Smooth muscle cell (in vitro differentiated cells): ENCODE measurements around the gene ALDH16A1. TPM values are rescaled to one million over a fixed set of nuclear protein-coding genes. Genes with fewer than 3 reads are reported as not detected.

Experiments
- DNase-seq: peaks from one replicate; lab custom pipeline; 2025; ENCODE audit not compliant: unreplicated experiment; lab: John Stamatoyannopoulos, UW
- H2AFZ ChIP-seq: fragments of 200-600 bp; sonication (generic); 2 replicates; pipeline ENCODE4 v1.6.0; 2016; ENCODE audit warnings: antibody characterized with exemption, low read depth, mild to moderate bottlenecking
- H3F3A ChIP-seq: fragments of 200-600 bp; sonication (generic); 2 replicates; pipeline ENCODE4 v1.6.0; 2017; ENCODE audit warnings: antibody characterized with exemption, low read depth
- H3K27ac ChIP-seq: fragments of 200-600 bp; sonication (generic); 2 replicates; pipeline ENCODE4 v1.5.1; 2016; ENCODE audit warnings: low read depth, mild to moderate bottlenecking
- H3K27me3 ChIP-seq: fragments of 200-600 bp; sonication (generic); 2 replicates; pipeline ENCODE4 v1.6.1; 2016; ENCODE audit warnings: low read depth, mild to moderate bottlenecking
- H3K36me3 ChIP-seq: fragments of 200-600 bp; sonication (generic); 2 replicates; pipeline ENCODE4 v1.5.1; 2016; ENCODE audit warnings: low read depth
- H3K4me1 ChIP-seq: fragments of 200-600 bp; sonication (generic); 2 replicates; pipeline ENCODE4 v1.5.1; 2016; ENCODE audit warnings: low read depth
- H3K4me2 ChIP-seq: fragments of 200-600 bp; sonication (generic); 2 replicates; pipeline ENCODE4 v1.6.0; 2016; ENCODE audit warnings: mild to moderate bottlenecking
- H3K4me3 ChIP-seq: fragments of 200-600 bp; sonication (generic); 2 replicates; pipeline ENCODE4 v1.5.1; 2016; ENCODE audit warnings: mild to moderate bottlenecking
- H3K79me2 ChIP-seq: fragments of 200-600 bp; sonication (generic); 2 replicates; pipeline ENCODE4 v1.6.0; 2016; ENCODE audit warnings: low read depth, mild to moderate bottlenecking
- H3K9ac ChIP-seq: fragments of 200-600 bp; sonication (generic); 2 replicates; pipeline ENCODE4 v1.6.0; 2016; ENCODE audit warnings: low read depth
- H3K9me3 ChIP-seq: fragments of 200-600 bp; sonication (generic); replicated peaks from 2 replicates; pipeline ENCODE4 v1.5.1; 2016; ENCODE audit warnings: low read depth
- H4K20me1 ChIP-seq: fragments of 200-600 bp; sonication (generic); 2 replicates; pipeline ENCODE4 v1.6.0; 2016; ENCODE audit warnings: low read depth
- WGBS: methylation state at CpG from one replicate; pipeline ENCODE4 v1.1.7; 2016; ENCODE audit warnings: low lambda C conversion rate; 5-methylcytosine and 5-hydroxymethylcytosine counted together
- polyA plus RNA-seq: library from polyadenylated mRNA; unstranded; fragments of >200 nt; fragmentation: Nextera tagmentation; extraction: Ambion mirVana; gene quantifications from 2 replicates; pipeline ENCODE4 v1.2.1, GENCODE V29; 2016
- total RNA-seq: library from RNA; depleted of rRNA; stranded (reverse); fragments of >200 nt; gene quantifications from 2 replicates; pipeline ENCODE4 v1.2.3, GENCODE V29; 2014
- TF ChIP-seq, protein P1 (sequence below): fragments of 200-600 bp; sonication (generic); IDR thresholded peaks from 2 replicates; pipeline ENCODE4 v1.5.1; 2017; ENCODE audit warnings: borderline replicate concordance, mild to moderate bottlenecking, antibody characterized with exemption; ENCODE audit not compliant: insufficient read depth, poor library complexity, severe bottlenecking

Gene ALDH16A1
- total and polyA plus RNA-seq, 2 experiments from 2014 or later, result 10.5 to 24.6 TPM

- Histone ChIP-seq H3F3A (peaks cover 8% of the 10 kb centered on the region), H3K4me1 (peaks cover 6% of the 10 kb centered on the region), H3K9ac (no peak overlapping the region), H3K27me3 (peaks cover 69% of the 10 kb centered on the region), H4K20me1 (no peaks in the 10 kb centered on the region), H3K27ac (no peak overlapping the region), H3K4me3 (no peak overlapping the region), H3K79me2 (no peaks in the 10 kb centered on the region), H3K9me3 (no peaks in the 10 kb centered on the region), H3K36me3 (no peaks in the 10 kb centered on the region), H2AFZ (no peak overlapping the region), H3K4me2 (peak overlapping the region; percentile 96)
- no peak for DNase-seq
- WGBS, result 43% methylated on average over 19 of the region's 19 CpGs
- TF ChIP-seq, protein P1, sequence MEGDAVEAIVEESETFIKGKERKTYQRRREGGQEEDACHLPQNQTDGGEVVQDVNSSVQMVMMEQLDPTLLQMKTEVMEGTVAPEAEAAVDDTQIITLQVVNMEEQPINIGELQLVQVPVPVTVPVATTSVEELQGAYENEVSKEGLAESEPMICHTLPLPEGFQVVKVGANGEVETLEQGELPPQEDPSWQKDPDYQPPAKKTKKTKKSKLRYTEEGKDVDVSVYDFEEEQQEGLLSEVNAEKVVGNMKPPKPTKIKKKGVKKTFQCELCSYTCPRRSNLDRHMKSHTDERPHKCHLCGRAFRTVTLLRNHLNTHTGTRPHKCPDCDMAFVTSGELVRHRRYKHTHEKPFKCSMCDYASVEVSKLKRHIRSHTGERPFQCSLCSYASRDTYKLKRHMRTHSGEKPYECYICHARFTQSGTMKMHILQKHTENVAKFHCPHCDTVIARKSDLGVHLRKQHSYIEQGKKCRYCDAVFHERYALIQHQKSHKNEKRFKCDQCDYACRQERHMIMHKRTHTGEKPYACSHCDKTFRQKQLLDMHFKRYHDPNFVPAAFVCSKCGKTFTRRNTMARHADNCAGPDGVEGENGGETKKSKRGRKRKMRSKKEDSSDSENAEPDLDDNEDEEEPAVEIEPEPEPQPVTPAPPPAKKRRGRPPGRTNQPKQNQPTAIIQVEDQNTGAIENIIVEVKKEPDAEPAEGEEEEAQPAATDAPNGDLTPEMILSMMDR, result no peak
These were observed 12.4 kb upstream of the ALDH16A1 start for GRCh38 chr19:49440439-49441209.

DNA sequence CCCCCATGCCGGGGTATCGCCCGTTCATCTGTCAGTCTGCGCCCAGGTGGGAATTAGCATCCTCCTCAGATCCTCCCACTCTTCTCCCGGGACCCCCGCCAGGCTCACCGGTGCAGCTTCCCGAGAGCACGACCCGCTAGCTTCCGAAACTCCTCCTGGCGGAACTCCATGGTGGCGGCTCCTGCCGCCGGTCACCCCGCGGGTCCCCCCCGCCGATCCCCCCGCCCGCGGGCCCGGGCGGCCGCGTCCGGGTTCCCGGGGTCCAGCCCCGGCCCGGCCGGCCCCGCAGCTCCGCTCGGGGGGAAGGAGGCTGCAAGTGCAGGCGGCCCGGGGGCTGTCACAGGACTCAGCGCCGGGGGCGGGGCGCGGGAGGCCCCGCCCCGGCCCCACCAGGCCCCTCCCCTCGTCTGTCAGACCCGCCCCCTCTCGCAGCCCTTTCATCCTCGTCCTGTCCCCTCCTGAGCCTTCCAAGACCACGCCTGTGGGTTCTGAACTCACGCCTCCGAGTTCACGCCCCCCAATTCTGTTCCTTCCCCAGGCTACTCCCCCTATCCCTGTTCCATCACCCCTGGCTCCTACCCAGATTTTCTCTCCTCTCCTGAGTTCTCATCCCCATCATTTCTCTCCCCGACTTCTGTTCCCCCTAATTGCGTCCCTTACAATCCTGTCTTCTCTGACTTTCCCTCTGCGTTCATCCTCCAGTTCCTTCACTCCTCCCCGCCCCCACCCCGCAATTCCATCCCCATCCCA lies 11.6 kb upstream of the ALDH16A1 start, which contains the start of gene SLC17A7:
SLC17A7 (minus strand) TSS at position 318 of the 750 bp plus-strand sequence; CDS start at position 170, 148 bp downstream.
- Histone ChIP-seq H3K4me1 (peaks cover 6% of the 10 kb centered on the region), H3K79me2 (no peaks in the 10 kb centered on the region), H2AFZ (no peak within 1 kb of the TSS), H3K4me2 (peak within 1 kb of the TSS; percentile 96), H3K4me3 (peak within 1 kb of the TSS; percentile 76), H3F3A (peaks cover 8% of the 10 kb centered on the region), H3K27ac (no peak within 1 kb of the TSS), H3K36me3 (no peaks in the 10 kb centered on the region), H3K9ac (no peak within 1 kb of the TSS), H3K9me3 (no peaks in the 10 kb centered on the region), H3K27me3 (peaks cover 61% of the 10 kb centered on the region), H4K20me1 (no peaks in the 10 kb centered on the region)
- TF ChIP-seq, protein P1, result no peak
- 3% methylated on average over 37 of the region's 56 CpGs for WGBS
- DNase-seq, result no peak

DNA sequence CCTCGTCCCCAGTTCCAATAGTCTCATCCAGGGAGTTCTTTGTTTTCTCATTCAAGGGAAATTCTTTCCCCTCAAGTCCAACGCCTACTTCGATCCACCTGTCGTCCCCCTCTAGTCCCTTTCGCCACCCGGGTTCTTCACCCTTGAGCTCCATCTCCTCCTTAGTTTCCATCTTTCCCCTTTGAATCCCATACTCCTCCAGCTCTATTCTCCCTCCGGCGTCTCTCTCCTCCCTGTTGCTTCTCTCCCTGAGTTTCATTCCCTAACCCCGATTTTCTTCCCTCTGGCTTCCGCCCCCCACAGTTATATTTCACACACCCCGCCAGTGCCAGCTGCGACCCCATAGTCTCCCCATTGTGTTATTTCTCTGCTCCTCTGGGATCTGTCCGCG lies 11.1 kb upstream of the ALDH16A1 start:
- WGBS, result 25% methylated on average over 14 of the region's 14 CpGs
- DNase-seq, result no peak
- TF ChIP-seq, protein P1, result no peak
- Histone ChIP-seq H3K4me3 (peak overlapping the region; percentile 76), H3K4me2 (peak overlapping the region; percentile 96), H3F3A (peaks cover 8% of the 10 kb centered on the region), H3K36me3 (no peaks in the 10 kb centered on the region), H3K27me3 (peaks cover 55% of the 10 kb centered on the region), H3K4me1 (peaks cover 6% of the 10 kb centered on the region), H3K79me2 (no peaks in the 10 kb centered on the region), H3K9me3 (no peaks in the 10 kb centered on the region), H3K9ac (no peak overlapping the region), H2AFZ (no peak overlapping the region), H3K27ac (no peak overlapping the region), H4K20me1 (no peaks in the 10 kb centered on the region)
